Pancreas (tissue), 10 donors: ENCODE data around the gene FBF1. TPM values are rescaled to one million over a fixed set of nuclear protein-coding genes. Genes with fewer than 3 reads are reported as not detected.

Experiments
- ATAC-seq, 4 donors: fragments of 200-7000 bp; cut with Tn5 transposase; one replicate each; pipeline versions ENCODE4 v1.8.0 to v1.9.1; 2020; ENCODE audit warnings: mild to moderate bottlenecking in 4 of 4, moderate library complexity in 4 of 4
- DNase-seq, 6 donors: peaks; one replicate each; pipeline ENCODE4 v3.0.0-alpha.2; 2020
- FAIRE-seq: peaks from 2 replicates; lab custom pipeline; 2012; peaks lifted over from hg19 to GRCh38; lab: Jason Lieb, UNC
- H3K27ac ChIP-seq, 4 donors: fragments of 200-600 bp; sonication (generic); 1 replicate in 3 of 4; 2 replicates in 1 of 4; pipeline versions ENCODE4 v1.5.0 to v1.8.0; 2020
- H3K27me3 ChIP-seq, 4 donors: fragments of 200-600 bp; one replicate each; pipeline ENCODE4 v1.8.0; 2021
- H3K36me3 ChIP-seq, 3 donors: fragments of 200-600 bp; sonication (generic) in 1 of 3; one replicate each; pipeline versions ENCODE4 v1.5.0 to v1.8.0; 2020 to 2021
- H3K4me1 ChIP-seq, 3 donors: fragments of 200-600 bp; one replicate each; pipeline ENCODE4 v1.8.0; 2021
- H3K4me3 ChIP-seq, 4 donors: fragments of 200-600 bp; sonication (generic) in 2 of 4; one replicate each; pipeline versions ENCODE4 v1.5.0 to v1.8.0; 2020 to 2021
- H3K9me3 ChIP-seq, 4 donors: fragments of 200-600 bp; one replicate each; pipeline ENCODE4 v1.8.0; 2021
- WGBS, 2 donors: extraction: QIAGEN DNeasy Blood & Tissue Kit; methylation state at CpG; one replicate each; pipeline ENCODE4 v1.1.7; 2013; 5-methylcytosine and 5-hydroxymethylcytosine counted together
- intact Hi-C, 3 donors: fragments of 100-400 bp; cut with DNase I; formaldehyde crosslinking; loops; one replicate each; pipeline versions ENCODE4 v1.11.1 to v1.14.2; 2022
- polyA plus RNA-seq, 2 donors: library from polyadenylated mRNA; stranded (reverse); fragments of 200-250 nt; gene quantifications; one replicate each; pipeline ENCODE4 v1.2.3, GENCODE V29; 2013
- total RNA-seq, 6 donors: library from RNA; stranded (reverse); fragmentation: NEBNext Ultra II Directional in 4 of 6; extraction: Animal tissue kit (Norgen Biotek cat#: 25700) in 4 of 6; gene quantifications; one replicate each; pipeline versions ENCODE4 v1.2.1 to v1.2.4, GENCODE V29; 2021 to 2023
- TF ChIP-seq, protein P1 (sequence below), 4 donors: fragments of 200-600 bp; sonication (generic) in 3 of 4; IDR thresholded peaks; one replicate each; pipeline versions ENCODE4 v1.5.0 to v1.8.0; 2021; ENCODE audit warnings: antibody characterized with exemption in 4 of 4
- donor health status: healthy with polysubstance abuse.
- donor health status: DM: no; HTN: no; CAD: no; lungs with moderate emphysema.
- donor health status: DM: no; HTN: no; CAD: no.
- donor health status: control.
- donor health status: control.
- donor health status: Bipolar disorder and iron deficiency.
- donor health status: DM: yes; HTN: yes; CAD: no.
- donor health status: DM: no; HTN: no; CAD: no.
- donor health status: DM: no; HTN: no; CAD: no.
- donor health status: DM: yes; HTN: yes; CAD: no.

FBF1 gene
- total and polyA plus RNA-seq, 8 donors = 2.4 to 24.8 (median 4.5) TPM

DNA sequence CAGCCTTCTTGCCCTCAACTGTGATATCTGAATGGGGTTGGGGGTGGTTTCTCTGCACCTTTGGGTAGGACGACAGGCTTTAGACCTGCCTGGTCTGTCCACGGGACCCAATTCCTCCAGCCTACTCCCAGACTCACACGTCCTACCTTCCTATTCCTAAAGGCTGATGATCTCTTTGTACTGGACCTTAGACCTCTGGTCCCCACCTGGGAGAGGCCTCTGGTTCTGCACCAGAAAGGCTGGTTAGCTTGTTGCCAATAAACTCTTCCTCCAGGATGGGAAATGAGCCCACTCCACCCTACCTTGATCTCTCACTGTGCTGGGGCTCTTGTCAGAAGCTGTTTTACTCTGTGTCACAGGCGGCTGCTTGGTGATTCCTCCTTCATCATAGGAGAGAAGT lies 14.4 kb downstream of the FBF1 start:
- DNase-seq (peak in 1 of 6 donors; percentile 6), ATAC-seq (no peak), FAIRE-seq (no peak)
- TF ChIP-seq, protein P1, sequence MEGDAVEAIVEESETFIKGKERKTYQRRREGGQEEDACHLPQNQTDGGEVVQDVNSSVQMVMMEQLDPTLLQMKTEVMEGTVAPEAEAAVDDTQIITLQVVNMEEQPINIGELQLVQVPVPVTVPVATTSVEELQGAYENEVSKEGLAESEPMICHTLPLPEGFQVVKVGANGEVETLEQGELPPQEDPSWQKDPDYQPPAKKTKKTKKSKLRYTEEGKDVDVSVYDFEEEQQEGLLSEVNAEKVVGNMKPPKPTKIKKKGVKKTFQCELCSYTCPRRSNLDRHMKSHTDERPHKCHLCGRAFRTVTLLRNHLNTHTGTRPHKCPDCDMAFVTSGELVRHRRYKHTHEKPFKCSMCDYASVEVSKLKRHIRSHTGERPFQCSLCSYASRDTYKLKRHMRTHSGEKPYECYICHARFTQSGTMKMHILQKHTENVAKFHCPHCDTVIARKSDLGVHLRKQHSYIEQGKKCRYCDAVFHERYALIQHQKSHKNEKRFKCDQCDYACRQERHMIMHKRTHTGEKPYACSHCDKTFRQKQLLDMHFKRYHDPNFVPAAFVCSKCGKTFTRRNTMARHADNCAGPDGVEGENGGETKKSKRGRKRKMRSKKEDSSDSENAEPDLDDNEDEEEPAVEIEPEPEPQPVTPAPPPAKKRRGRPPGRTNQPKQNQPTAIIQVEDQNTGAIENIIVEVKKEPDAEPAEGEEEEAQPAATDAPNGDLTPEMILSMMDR (IDR thresholded peaks at IDR 0.05) = no peak
- Histone ChIP-seq H3K27me3 (no peaks in the 10 kb centered on the region), H3K27ac (no peak overlapping the region), H3K9me3 (no peaks in the 10 kb centered on the region), H3K36me3 (no peaks in the 10 kb centered on the region), H3K4me1 (no peaks in the 10 kb centered on the region), H3K4me3 (no peak overlapping the region)
- WGBS, 2 donors = 86 to 90% methylated on average over 4 of the region's 4 CpGs
- intact Hi-C loops = no loop called here

DNA sequence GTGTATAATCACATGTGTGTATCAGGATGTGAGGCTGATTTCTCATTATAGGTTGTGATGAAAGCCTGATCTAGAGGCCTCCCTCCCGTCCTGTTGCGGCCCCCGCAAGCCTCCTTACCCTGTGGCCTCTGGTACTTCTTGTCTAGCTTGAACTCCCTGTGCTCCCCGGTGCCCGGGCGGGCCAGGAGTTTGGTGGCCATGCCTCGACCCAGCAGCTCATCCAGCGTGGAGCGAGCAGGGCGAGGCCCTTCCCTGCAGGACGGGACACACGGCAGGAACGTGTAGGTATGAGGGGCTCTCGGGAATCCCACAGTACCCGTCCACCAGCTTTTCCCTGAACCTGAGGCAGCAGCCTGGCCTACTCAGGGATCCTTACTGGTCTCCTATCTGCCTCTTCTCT lies 14.9 kb downstream of the FBF1 start:
- DNase-seq (peak in 1 of 6 donors; percentile 42), FAIRE-seq (no peak), ATAC-seq (no peak)
- no peaks in the 10 kb centered on the region for H3K36me3 ChIP-seq
- H3K9me3 ChIP-seq = no peaks in the 10 kb centered on the region
- no peaks in the 10 kb centered on the region for H3K4me1 ChIP-seq
- no peaks in the 10 kb centered on the region for H3K27me3 ChIP-seq
- intact Hi-C loops = no loop called here
- no peak overlapping the region for H3K27ac ChIP-seq
- 95 to 96% methylated on average over 15 of the region's 15 CpGs for WGBS, 2 donors
- TF ChIP-seq, protein P1 (IDR thresholded peaks at IDR 0.05) = no peak
- no peak overlapping the region for H3K4me3 ChIP-seq

DNA sequence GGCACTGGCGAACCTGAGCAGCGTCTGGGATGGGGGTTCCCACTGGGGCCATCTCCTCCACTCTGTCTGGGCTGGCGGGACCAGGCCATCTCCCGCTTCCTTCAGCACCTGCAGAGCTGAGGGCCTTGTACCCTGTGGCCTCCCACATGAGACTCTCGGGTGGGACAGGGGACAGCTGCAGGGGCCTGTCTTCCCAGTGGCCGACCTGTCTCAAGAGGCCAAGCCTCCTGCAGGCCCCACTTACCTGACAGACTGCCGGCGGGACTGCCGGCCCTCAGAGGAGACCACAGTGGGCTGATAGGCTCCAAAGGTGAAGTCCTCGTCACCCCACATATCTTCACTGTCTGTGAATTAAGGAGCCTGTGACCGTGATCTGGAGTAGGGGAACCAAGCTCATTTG lies 15.7 kb downstream of the FBF1 start:
- intact Hi-C loops = no loop called here
- FAIRE-seq (no peak), DNase-seq (peak in 1 of 6 donors; percentile 38), ATAC-seq (no peak)
- 93 to 94% methylated on average over 11 of the region's 11 CpGs for WGBS, 2 donors
- H3K9me3 ChIP-seq = no peaks in the 10 kb centered on the region
- H3K27ac ChIP-seq = no peak overlapping the region
- H3K36me3 ChIP-seq = no peaks in the 10 kb centered on the region
- TF ChIP-seq, protein P1 (IDR thresholded peaks at IDR 0.05) = no peak
- no peaks in the 10 kb centered on the region for H3K27me3 ChIP-seq
- H3K4me3 ChIP-seq = no peak overlapping the region
- no peaks in the 10 kb centered on the region for H3K4me1 ChIP-seq

DNA sequence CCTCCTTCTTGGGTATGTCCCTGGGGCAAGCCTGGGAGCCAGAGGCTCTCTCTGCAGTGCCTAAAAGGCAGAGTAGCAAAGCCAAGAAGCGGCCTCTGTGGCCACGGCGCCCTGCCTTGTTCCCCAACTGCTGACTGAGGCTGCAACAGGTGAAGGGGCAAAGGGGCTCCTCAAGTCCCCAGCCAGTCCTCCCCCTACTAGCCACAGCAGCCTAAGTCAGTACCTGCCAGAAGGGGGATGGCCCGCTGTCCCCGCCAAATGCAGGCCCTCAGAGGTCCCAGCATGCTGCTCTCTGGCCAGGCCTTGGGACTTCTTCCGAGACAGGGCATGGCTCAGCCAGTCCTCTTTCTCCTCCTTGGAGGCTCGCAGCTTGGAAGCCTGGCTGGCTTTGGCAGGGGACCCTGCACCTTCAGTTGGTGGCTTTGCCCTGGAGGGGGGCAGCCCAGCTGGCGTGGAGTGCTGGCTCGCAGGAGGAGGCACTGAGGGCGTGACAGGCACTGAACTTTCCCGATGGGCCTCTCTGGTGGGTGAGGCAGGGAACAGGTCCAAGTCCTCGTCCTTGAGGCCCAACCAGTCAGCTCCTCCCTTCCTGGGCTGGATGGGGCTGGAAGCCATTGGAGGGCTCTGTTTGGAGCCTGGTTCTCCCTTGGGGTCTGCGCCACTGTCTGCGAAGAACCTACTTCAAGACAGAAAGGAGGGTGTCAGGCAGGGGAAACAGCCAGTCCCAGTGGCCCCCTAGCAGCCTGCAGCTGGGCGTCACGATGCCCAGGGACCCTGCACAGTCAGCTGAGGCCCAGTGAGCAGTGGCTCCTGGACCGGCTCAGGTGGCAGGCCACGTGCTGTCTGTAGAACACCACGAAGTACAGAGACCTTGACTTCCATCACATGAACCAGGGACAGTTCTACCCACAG lies 17.6 kb downstream of the FBF1 start:
- H3K4me3 ChIP-seq = no peak overlapping the region
- H3K36me3 ChIP-seq = no peaks in the 10 kb centered on the region
- no peaks in the 10 kb centered on the region for H3K27me3 ChIP-seq
- no peak for FAIRE-seq
- no peak for ATAC-seq
- no peaks in the 10 kb centered on the region for H3K9me3 ChIP-seq
- WGBS, 2 donors = 86 to 87% methylated on average over 19 of the region's 19 CpGs
- no peaks in the 10 kb centered on the region for H3K4me1 ChIP-seq
- intact Hi-C loops = no loop called here
- DNase-seq = peak in 1 of 6 donors; percentile 52
- TF ChIP-seq, protein P1 (IDR thresholded peaks at IDR 0.05) = no peak
- no peak overlapping the region for H3K27ac ChIP-seq
